ENCODE measurements around the gene TIMELESS. TPM values are rescaled to one million over a fixed set of nuclear protein-coding genes. Genes with fewer than 3 reads are reported as not detected.

Gene TIMELESS
- total and polyA plus RNA-seq, 2 experiments from 2014 or later = 28.7 to 54.8 TPM

- Histone ChIP-seq H3K27ac (ENCODE audit: low read depth) (no peak overlapping the region), H3F3A (replicated peaks; ENCODE audit: low read depth) (0 out of 2 replicates have a peak, but pooled peaks cover 4% of the 10 kb centered on the region), H3K4me2 (peak overlapping the region; percentile 78), H4K20me1 (replicated peaks; ENCODE audit: insufficient read depth) (no peaks in the 10 kb centered on the region), H3K4me3 (no peak overlapping the region), H3K79me2 (replicated peaks; ENCODE audit: insufficient read depth) (peaks cover 24% of the 10 kb centered on the region), H3K27me3 (ENCODE audit: insufficient read depth) (no peaks in the 10 kb centered on the region), H2AFZ (peak overlapping the region; percentile 89), H3K4me1 (ENCODE audit: insufficient read depth) (peaks cover 23% of the 10 kb centered on the region), H3K36me3 (ENCODE audit: insufficient read depth) (no peaks in the 10 kb centered on the region), H3K9me2 (ENCODE audit: insufficient read depth) (no peaks in the 10 kb centered on the region)
- Mint-ChIP-seq H3K4me3 (peak overlapping the region; percentile 86; the same call in 2 of the 3 replicates), H3K9me3 (peaks cover 7% of the 10 kb centered on the region; the same call in 1 of the 3 replicates), H3K27me3 (ENCODE audit: insufficient read depth, low read depth, poor library complexity) (peaks cover 19% of the 10 kb centered on the region), H3K36me3 (ENCODE audit: low read depth) (peaks cover 23% of the 10 kb centered on the region), H3K27ac (no peak overlapping the region), H3K4me1 (peaks cover 43% of the 10 kb centered on the region)
- ATAC-seq (no peak), DNase-seq (ENCODE audit: low spot score) (no peak)
- no peak for TF ChIP-seq EZH2 (IDR thresholded peaks at IDR 0.05; ENCODE audit: low read depth, unreplicated experiment)
- TF ChIP-seq STAT1 (IDR thresholded peaks at IDR 0.05; ENCODE audit: unreplicated experiment) = no peak
- TF ChIP-seq ZNF331 (CRISPR knock-in tag; IDR thresholded peaks at IDR 0.05; ENCODE audit: low read depth) = no peak
- no peak for TF ChIP-seq REST (IDR thresholded peaks at IDR 0.05; ENCODE audit: unreplicated experiment)
- no peak for TF ChIP-seq CREB1 (CRISPR knock-in tag; IDR thresholded peaks at IDR 0.05; ENCODE audit: low read depth)
- no peak for TF ChIP-seq EZH2phosphoT487 (IDR thresholded peaks at IDR 0.05; ENCODE audit: unreplicated experiment)
- no peak for TF ChIP-seq ETS1 (IDR thresholded peaks at IDR 0.05)
- no peak for TF ChIP-seq NANOG (IDR thresholded peaks at IDR 0.05; ENCODE audit: borderline replicate concordance)
- no peak for TF ChIP-seq CTCF (conservative IDR thresholded peaks at IDR 0.05; ENCODE audit: low read depth in 2 of 2)
- no peak for TF ChIP-seq POLR2AphosphoS5 (IDR thresholded peaks at IDR 0.05; ENCODE audit: low read depth)
- TF ChIP-seq ZNF114 (CRISPR knock-in tag; IDR thresholded peaks at IDR 0.05) = no peak
- no peak for TF ChIP-seq JUNB (IDR thresholded peaks at IDR 0.05; ENCODE audit: unreplicated experiment)
- no peak for TF ChIP-seq ZNF462 (CRISPR knock-in tag; IDR thresholded peaks at IDR 0.05)
These were observed 1.0 kb upstream of the TIMELESS start for GRCh38 chr12:56450241-56450640.

Measured in GM23338 (cell line).